HCT116 (cell line): Measurements from ENCODE around the gene RPS6KA2. TPM values are rescaled to one million over a fixed set of nuclear protein-coding genes. Genes with fewer than 3 reads are reported as not detected.

ENCODE experiments used
- ATAC-seq: fragments of 200-7000 bp; cut with Tn5 transposase; 2 replicates; pipeline ENCODE4 v1.9.1; 2020; ENCODE audit warnings: mild to moderate bottlenecking, moderate library complexity
- BruUV-seq: library from RNA; stranded (reverse); fragments of 400-500 nt; replicated peaks from 2 replicates; lab custom pipeline; 2021; lab: Mats Ljungman, UMichigan
- CTCF ChIA-PET: fragments of 300-600 bp; sonication (Branson Sonifier 250); formaldehyde crosslinking; loops from one replicate; lab custom pipeline; 2021; ENCODE audit warnings: antibody characterized with exemption; lab: Charles Lee
- POLR2A ChIA-PET: fragments of 300-600, 350-600 bp; sonication (Branson Sonifier 250); formaldehyde crosslinking; loops from one replicate; lab custom pipeline; 2021; ENCODE audit warnings: antibody characterized with exemption; lab: Charles Lee
- RAD21 ChIA-PET, 2 experiments: fragments of 300-600 bp; sonication (Branson Sonifier 250); formaldehyde crosslinking; loops; one replicate each; lab custom pipeline; 2023; ENCODE audit warnings: low total read pairs in 2 of 2; ENCODE audit not compliant: uncharacterized antibody in 2 of 2, unreplicated experiment in 2 of 2, low non-redundant PET in 1 of 2; lab: Charles Lee
- DNase-seq: peaks from one replicate; pipeline ENCODE4 v3.0.0-alpha.2; 2010; ENCODE audit warnings: low read depth, low spot score
- H2AFZ ChIP-seq: fragments of 200-600 bp; shearing (Covaris generic), sonication (generic); 2 replicates; pipeline ENCODE4 v1.6.1; 2017; ENCODE audit warnings: low read depth, mixed run types, mixed read lengths, antibody characterized with exemption, low read length; ENCODE audit not compliant: poor library complexity, severe bottlenecking
- H3K27ac ChIP-seq: 2 replicates; pipeline ENCODE4 v1.5.1; 2012; ENCODE audit warnings: low read depth, low read length
- H3K27me3 ChIP-seq: fragments of 200-600 bp; sonication (generic); 2 replicates; pipeline ENCODE4 v1.6.1; 2016; ENCODE audit warnings: mixed run types, low read length, mixed read lengths; ENCODE audit not compliant: insufficient read depth
- H3K36me3 ChIP-seq, 2 experiments: fragments of 200-500 bp in 1 of 2; fragments of 200-600 bp in 1 of 2; sonication (Bioruptor generic) in 1 of 2; sonication (generic) in 1 of 2; 2 replicates each; pipeline versions ENCODE4 v1.5.1 to v1.6.1; 2014 to 2016; ENCODE audit warnings: low read length in 2 of 2, inconsistent platforms in 1 of 2, mixed read lengths in 1 of 2, mixed run types in 1 of 2; ENCODE audit not compliant: insufficient read depth in 2 of 2, control insufficient read depth in 1 of 2
- H3K4me1 ChIP-seq, 2 experiments: fragments of 200-600 bp in 1 of 2; sonication (generic) in 1 of 2; 2 replicates each; pipeline versions ENCODE4 v1.5.1 to v1.6.1; 2012 to 2017; ENCODE audit warnings: low read length in 2 of 2, inconsistent platforms in 1 of 2, mild to moderate bottlenecking in 1 of 2, mixed read lengths in 1 of 2, mixed run types in 1 of 2, moderate library complexity in 1 of 2; ENCODE audit not compliant: insufficient read depth in 2 of 2, control insufficient read depth in 1 of 2
- H3K4me2 ChIP-seq: fragments of 200-600 bp; sonication (generic); 2 replicates; pipeline ENCODE4 v1.6.1; 2017; ENCODE audit warnings: mixed run types, low read length, mixed read lengths
- H3K4me3 ChIP-seq, 2 experiments: fragments of 200-600 bp in 1 of 2; sonication (generic) in 1 of 2; replicated peaks in 1 of 2; 2 replicates each; pipeline ENCODE4 v1.5.1; 2011 to 2016; ENCODE audit warnings: low read length in 2 of 2, control low read depth in 1 of 2, low read depth in 1 of 2, mild to moderate bottlenecking in 1 of 2, mixed read lengths in 1 of 2, mixed run types in 1 of 2
- H3K79me2 ChIP-seq: fragments of 200-600 bp; sonication (generic); 2 replicates; pipeline ENCODE4 v1.6.1; 2017; ENCODE audit warnings: mild to moderate bottlenecking, mixed run types, low read length, moderate library complexity, mixed read lengths; ENCODE audit not compliant: insufficient read depth
- H3K9ac ChIP-seq: fragments of 200-600 bp; sonication (generic); 2 replicates; pipeline ENCODE4 v1.6.1; 2016; ENCODE audit warnings: low read length, mixed read lengths
- H3K9me2 ChIP-seq: fragments of 200-600 bp; sonication (generic), shearing (Covaris generic); 2 replicates; pipeline ENCODE4 v1.6.1; 2017; ENCODE audit warnings: mixed run types, mild to moderate bottlenecking, moderate library complexity; ENCODE audit not compliant: insufficient read depth
- H3K9me3 ChIP-seq, 2 experiments: fragments of 200-500 bp in 1 of 2; fragments of 200-600 bp in 1 of 2; sonication (Bioruptor generic) in 1 of 2; sonication (generic) in 1 of 2; 2 replicates each; pipeline ENCODE4 v1.6.1; 2014 to 2017; ENCODE audit warnings: low read length in 2 of 2, mixed read lengths in 2 of 2, inconsistent platforms in 1 of 2, low read depth in 1 of 2, mild to moderate bottlenecking in 1 of 2, mixed run types in 1 of 2, moderate library complexity in 1 of 2; ENCODE audit not compliant: control insufficient read depth in 1 of 2, insufficient read depth in 1 of 2
- H4K20me1 ChIP-seq: fragments of 200-600 bp; sonication (generic), shearing (Covaris generic); 2 replicates; pipeline ENCODE4 v1.6.1; 2017; ENCODE audit warnings: mixed run types, mild to moderate bottlenecking, moderate library complexity; ENCODE audit not compliant: insufficient read depth
- CTCF ChIP-seq, 3 experiments: fragments of 200-600 bp in 1 of 3; sonication (generic) in 1 of 3; IDR thresholded peaks in 2 of 3; conservative IDR thresholded peaks in 1 of 3; 2 replicates each; pipeline ENCODE4 v1.5.1; 2012 to 2017; ENCODE audit warnings: low read depth in 2 of 3, low read length in 2 of 3, antibody characterized with exemption in 1 of 3, borderline replicate concordance in 1 of 3, control low read depth in 1 of 3, mild to moderate bottlenecking in 1 of 3, mixed read lengths in 1 of 3, mixed run types in 1 of 3, moderate library complexity in 1 of 3; ENCODE audit not compliant: insufficient read depth in 1 of 3
- EGR1 ChIP-seq: IDR thresholded peaks from 2 replicates; pipeline ENCODE4 v1.6.1; 2012; ENCODE audit warnings: low read depth
- EZH2 ChIP-seq: fragments of 200-600 bp; sonication (generic); IDR thresholded peaks from 2 replicates; pipeline ENCODE4 v1.6.1; 2017; ENCODE audit warnings: antibody characterized with exemption, mixed run types
- EZH2phosphoT487 ChIP-seq: fragments of 200-600 bp; IDR thresholded peaks from 2 replicates; pipeline ENCODE4 v1.6.1; 2018; ENCODE audit warnings: antibody characterized with exemption, borderline replicate concordance
- JUND ChIP-seq: IDR thresholded peaks from 2 replicates; pipeline ENCODE4 v1.6.1; 2012
- POLR2A ChIP-seq: IDR thresholded peaks from 2 replicates; pipeline ENCODE4 v1.7.0; 2011; ENCODE audit warnings: borderline replicate concordance; ENCODE audit not compliant: insufficient read depth, insufficient read length; ENCODE audit errors: extremely low read depth
- POLR2AphosphoS5 ChIP-seq: IDR thresholded peaks from 2 replicates; pipeline ENCODE4 v1.6.1; 2011; ENCODE audit warnings: mild to moderate bottlenecking, low read depth, low read length, moderate library complexity
- TCF7L2 ChIP-seq: IDR thresholded peaks from 2 replicates; pipeline ENCODE4 v1.7.0; 2011; ENCODE audit warnings: borderline replicate concordance, inconsistent platforms; ENCODE audit not compliant: insufficient read depth, insufficient read length; ENCODE audit errors: extremely low read depth
- ZNF274 ChIP-seq: fragments of 200-500 bp; sonication (Bioruptor generic); IDR thresholded peaks from 2 replicates; pipeline ENCODE4 v1.6.1; 2014; ENCODE audit warnings: mild to moderate bottlenecking, low read depth, low read length, inconsistent platforms
- intact Hi-C: fragments of 100-400 bp; cut with micrococcal nuclease; formaldehyde crosslinking; loops from 2 replicates; pipeline ENCODE4 v1.10.0; 2022
- total RNA-seq: library from RNA; stranded (reverse); gene quantifications from one replicate; pipeline ENCODE4 v1.2.1, GENCODE V29; 2021; ENCODE audit not compliant: unreplicated experiment
- TF ChIP-seq, protein P1 (sequence below): IDR thresholded peaks from 2 replicates; pipeline ENCODE4 v1.6.1; 2012
- TF ChIP-seq, protein P2 (sequence below): IDR thresholded peaks from 2 replicates; pipeline ENCODE4 v1.6.1; 2012
- TF ChIP-seq, protein P3 (sequence below): IDR thresholded peaks from 2 replicates; pipeline ENCODE4 v1.6.1; 2011; ENCODE audit warnings: mild to moderate bottlenecking, low read length, moderate library complexity; ENCODE audit not compliant: insufficient replicate concordance; ENCODE audit errors: extremely low read depth

Gene RPS6KA2
- total RNA-seq, 1 experiment from 2014 or later: 8.5 TPM

DNA sequence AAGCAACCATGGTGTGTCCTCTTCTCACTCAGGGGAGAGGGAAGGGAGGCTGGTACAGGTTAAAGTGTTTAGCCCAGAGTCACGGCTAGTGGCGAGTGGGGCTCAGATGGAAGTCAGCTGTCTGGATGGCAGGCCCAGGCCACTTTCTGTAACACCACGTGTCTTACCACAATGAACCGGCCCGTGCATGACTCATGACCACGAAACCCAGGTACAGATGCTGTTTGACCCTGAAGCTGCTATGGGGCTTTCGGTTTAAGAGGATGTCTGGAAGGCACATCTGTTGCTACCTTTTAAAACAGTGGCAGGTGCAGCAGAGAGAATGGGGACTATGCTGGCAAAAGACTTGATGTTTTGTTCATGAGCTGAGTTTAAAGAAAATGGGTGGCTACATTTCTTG, 207.8 kb downstream of the RPS6KA2 start:
- Histone ChIP-seq H4K20me1 (no peaks in the 10 kb centered on the region), H3K9me2 (no peaks in the 10 kb centered on the region), H2AFZ (no peak overlapping the region), H3K79me2 (no peaks in the 10 kb centered on the region), H3K36me3 (no peaks in the 10 kb centered on the region), H3K9me3 (no peaks in the 10 kb centered on the region), H3K27ac (no peak overlapping the region), H3K27me3 (no peaks in the 10 kb centered on the region), H3K4me2 (no peak overlapping the region), H3K4me1 (peaks cover 3 to 6% of the 10 kb centered on the region in 2 experiments; a peak in 2 of 4 replicates), H3K9ac (no peak overlapping the region), H3K4me3 (no peak overlapping the region)
- ATAC-seq: peak; percentile 38; the same call in 1 of the 2 replicates
- BruUV-seq: no TSS peak
- TF ChIP-seq ZNF274: no peak
- no peak for TF ChIP-seq CTCF (IDR thresholded peaks at IDR 0.05 in 2 of 3, conservative IDR thresholded peaks at IDR 0.05 in 1 of 3; ENCODE audit: borderline replicate concordance in 1 of 3, insufficient read depth in 1 of 3, low read depth in 2 of 3, low read length in 2 of 3)
- TF ChIP-seq POLR2A: no peak
- TF ChIP-seq, protein P1, sequence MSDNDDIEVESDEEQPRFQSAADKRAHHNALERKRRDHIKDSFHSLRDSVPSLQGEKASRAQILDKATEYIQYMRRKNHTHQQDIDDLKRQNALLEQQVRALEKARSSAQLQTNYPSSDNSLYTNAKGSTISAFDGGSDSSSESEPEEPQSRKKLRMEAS: peak; percentile 24; the same call in 1 of the 2 replicates
- TF ChIP-seq EZH2: no peak
- intact Hi-C loops: no loop called here
- no peak for DNase-seq
- POLR2A ChIA-PET: no interaction called here
- CTCF ChIA-PET: no interaction called here
- RAD21 ChIA-PET: no interaction called here

- intact Hi-C loops: no loop called here
- DNase-seq (no peak), ATAC-seq (no peak)
- Histone ChIP-seq H4K20me1 (no peaks in the 10 kb centered on the region), H3K9ac (no peak overlapping the region), H3K9me3 (no peaks in the 10 kb centered on the region), H3K36me3 (no peaks in the 10 kb centered on the region), H3K4me2 (no peak overlapping the region), H3K9me2 (no peaks in the 10 kb centered on the region), H3K79me2 (no peaks in the 10 kb centered on the region), H3K27ac (no peak overlapping the region), H3K4me3 (no peak overlapping the region), H3K27me3 (no peaks in the 10 kb centered on the region), H2AFZ (no peak overlapping the region), H3K4me1 (peaks cover 3 to 6% of the 10 kb centered on the region in 2 experiments; a peak in 2 of 4 replicates)
- BruUV-seq: no TSS peak
- RAD21 ChIA-PET: no interaction called here
- POLR2A ChIA-PET: no interaction called here
- CTCF ChIA-PET: no interaction called here
- TF ChIP-seq EZH2phosphoT487 (no peak), POLR2A (no peak), ZNF274 (no peak), JUND (no peak), POLR2AphosphoS5 (no peak), TCF7L2 (no peak), EGR1 (no peak)
- TF ChIP-seq, protein P2, sequence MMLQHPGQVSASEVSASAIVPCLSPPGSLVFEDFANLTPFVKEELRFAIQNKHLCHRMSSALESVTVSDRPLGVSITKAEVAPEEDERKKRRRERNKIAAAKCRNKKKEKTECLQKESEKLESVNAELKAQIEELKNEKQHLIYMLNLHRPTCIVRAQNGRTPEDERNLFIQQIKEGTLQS: no peak
- TF ChIP-seq, protein P1: no peak
- TF ChIP-seq, protein P3, sequence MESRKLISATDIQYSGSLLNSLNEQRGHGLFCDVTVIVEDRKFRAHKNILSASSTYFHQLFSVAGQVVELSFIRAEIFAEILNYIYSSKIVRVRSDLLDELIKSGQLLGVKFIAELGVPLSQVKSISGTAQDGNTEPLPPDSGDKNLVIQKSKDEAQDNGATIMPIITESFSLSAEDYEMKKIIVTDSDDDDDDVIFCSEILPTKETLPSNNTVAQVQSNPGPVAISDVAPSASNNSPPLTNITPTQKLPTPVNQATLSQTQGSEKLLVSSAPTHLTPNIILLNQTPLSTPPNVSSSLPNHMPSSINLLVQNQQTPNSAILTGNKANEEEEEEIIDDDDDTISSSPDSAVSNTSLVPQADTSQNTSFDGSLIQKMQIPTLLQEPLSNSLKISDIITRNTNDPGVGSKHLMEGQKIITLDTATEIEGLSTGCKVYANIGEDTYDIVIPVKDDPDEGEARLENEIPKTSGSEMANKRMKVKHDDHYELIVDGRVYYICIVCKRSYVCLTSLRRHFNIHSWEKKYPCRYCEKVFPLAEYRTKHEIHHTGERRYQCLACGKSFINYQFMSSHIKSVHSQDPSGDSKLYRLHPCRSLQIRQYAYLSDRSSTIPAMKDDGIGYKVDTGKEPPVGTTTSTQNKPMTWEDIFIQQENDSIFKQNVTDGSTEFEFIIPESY: no peak
Observed at GRCh38 chr6:166418691-166419143, 208.3 kb downstream of the RPS6KA2 start.
